K562 (cell line): Measurements from ENCODE around the gene TAAR9. TPM values are rescaled to one million over a fixed set of nuclear protein-coding genes. Genes with fewer than 3 reads are reported as not detected.
A peak's percentile ranks its signal among the peaks of the same experiment; 100 is the strongest.

Source experiments
- ARID1B ChIP-seq: fragments of 450-650 bp; IDR thresholded peaks from 2 replicates; pipeline ENCODE4 v1.6.1; 2016; ENCODE audit warnings: antibody characterized with exemption, mild to moderate bottlenecking, inconsistent platforms
- BDP1 ChIP-seq: IDR thresholded peaks from 3 replicates; pipeline ENCODE4 v1.6.1; 2011; ENCODE audit not compliant: insufficient read length, insufficient read depth
- CEBPG ChIP-seq, 3 experiments: fragments of 200-800 bp in 1 of 3; sonication (Bioruptor generic) in 1 of 3; sonication (generic) in 1 of 3; formaldehyde crosslinking in 1 of 3; IDR thresholded peaks in 2 of 3; conservative IDR thresholded peaks in 1 of 3; 2 replicates each; pipeline versions ENCODE4 v1.6.1 to v1.8.0; 2016 to 2022; ENCODE audit warnings: missing compliant biosample characterization in 2 of 3, missing genetic modification characterization in 2 of 3, mild to moderate bottlenecking in 1 of 3, missing genetic modification reagents in 1 of 3
- CHD2 ChIP-seq: IDR thresholded peaks from 2 replicates; pipeline ENCODE4 v1.6.1; 2011; ENCODE audit warnings: low read depth, low read length
- CREB3L1 ChIP-seq: fragments of 450-650 bp; IDR thresholded peaks from 2 replicates; pipeline ENCODE4 v1.6.1; 2014; ENCODE audit warnings: low read depth, mild to moderate bottlenecking, moderate library complexity, borderline replicate concordance
- CREB5 ChIP-seq: fragments of 250-450 bp; sonication (Bioruptor Pico); IDR thresholded peaks from 2 replicates; pipeline ENCODE4 v1.5.0; 2020; ENCODE audit warnings: mild to moderate bottlenecking
- DPF2 ChIP-seq: fragments of 450-650 bp; IDR thresholded peaks from 2 replicates; pipeline ENCODE4 v1.6.1; 2016
- GTF2F1 ChIP-seq: IDR thresholded peaks from 2 replicates; pipeline ENCODE4 v1.6.1; 2011; ENCODE audit warnings: low read depth, low read length, improper control_type of control experiment
- MCM2 ChIP-seq: fragments of 450-650 bp; IDR thresholded peaks from 2 replicates; pipeline ENCODE4 v1.6.1; 2017; ENCODE audit warnings: low read depth, mild to moderate bottlenecking
- NFATC3 ChIP-seq: fragments of 450-650 bp; IDR thresholded peaks from 2 replicates; pipeline ENCODE4 v1.6.1; 2017; ENCODE audit warnings: mild to moderate bottlenecking
- NFIX ChIP-seq: fragments of 250-450 bp; sonication (Bioruptor Pico); IDR thresholded peaks from 2 replicates; pipeline ENCODE4 v1.4.0; 2020; ENCODE audit warnings: low read depth, mild to moderate bottlenecking, moderate library complexity
- RUNX1 ChIP-seq: sonication (generic); IDR thresholded peaks from 2 replicates; pipeline ENCODE4 v1.6.1; 2016; ENCODE audit warnings: antibody characterized with exemption, low read depth
- SIN3B ChIP-seq: fragments of 450-650 bp; IDR thresholded peaks from 2 replicates; pipeline ENCODE4 v1.6.1; 2017; ENCODE audit warnings: low read depth, mild to moderate bottlenecking, moderate library complexity
- SMAD1 ChIP-seq: fragments of 150-350 bp; IDR thresholded peaks from 2 replicates; pipeline ENCODE4 v1.6.1; 2014; ENCODE audit warnings: low read length, low read depth; ENCODE audit not compliant: partially characterized antibody
- THRB ChIP-seq: fragments of 450-650 bp; formaldehyde crosslinking; conservative IDR thresholded peaks from 2 replicates; pipeline ENCODE4 v1.4.0; 2022; ENCODE audit warnings: mild to moderate bottlenecking, missing genetic modification characterization
- ZKSCAN3 ChIP-seq: fragments of 250-450 bp; sonication (Bioruptor Pico); IDR thresholded peaks from 2 replicates; pipeline ENCODE4 v1.4.0; 2020
- ZNF445 ChIP-seq: fragments of 250-450 bp; sonication (Bioruptor Pico); IDR thresholded peaks from 2 replicates; pipeline ENCODE4 v1.4.0; 2020; ENCODE audit warnings: low read depth, mild to moderate bottlenecking, moderate library complexity
- ZNF717 ChIP-seq: fragments of 250-450 bp; sonication (Bioruptor Pico); IDR thresholded peaks from 2 replicates; pipeline ENCODE4 v1.5.0; 2021
- polyA plus RNA-seq, 8 experiments: library from polyadenylated mRNA; depleted of rRNA in 4 of 8; stranded (reverse) in 5 of 8; unstranded in 3 of 8; fragments of >200 nt; fragmentation: Nextera tagmentation in 2 of 8; fragmentation: Illumina TruSeq in 1 of 8; extraction: Ambion mirVana in 2 of 8; extraction: Trizol in 1 of 8; gene quantifications; 2 replicates each; pipeline versions ENCODE4 v1.2.1 to v1.2.3, GENCODE V29; 2011 to 2014; ENCODE audit warnings: inconsistent platforms in 1 of 8, missing spikeins in 1 of 8
- total RNA-seq, 7 experiments: library from RNA; depleted of rRNA in 6 of 7; stranded (reverse); fragments of >200 nt in 6 of 7; fragmentation: Illumina TruSeq in 2 of 7; extraction: Trizol in 2 of 7; gene quantifications; 2 replicates each; pipeline versions ENCODE4 v1.2.1 to v1.2.3, GENCODE V29; 2011 to 2021; ENCODE audit warnings: low replicate concordance in 1 of 7
- TF ChIP-seq, protein P1 (sequence below): fragments of 250-450 bp; sonication (Bioruptor Pico); IDR thresholded peaks from 2 replicates; pipeline ENCODE4 v1.6.1; 2021; ENCODE audit warnings: mild to moderate bottlenecking
- TF ChIP-seq, protein P2 (sequence below): fragments of 250-450 bp; sonication (Bioruptor Pico); IDR thresholded peaks from 2 replicates; pipeline ENCODE4 v1.8.0; 2022; ENCODE audit warnings: inconsistent platforms

TAAR9 gene
- total and polyA plus RNA-seq, 9 of the 15 experiments (the other 6 are each of a cell fraction or from before 2014, with no cell fraction given), result not detected

DNA sequence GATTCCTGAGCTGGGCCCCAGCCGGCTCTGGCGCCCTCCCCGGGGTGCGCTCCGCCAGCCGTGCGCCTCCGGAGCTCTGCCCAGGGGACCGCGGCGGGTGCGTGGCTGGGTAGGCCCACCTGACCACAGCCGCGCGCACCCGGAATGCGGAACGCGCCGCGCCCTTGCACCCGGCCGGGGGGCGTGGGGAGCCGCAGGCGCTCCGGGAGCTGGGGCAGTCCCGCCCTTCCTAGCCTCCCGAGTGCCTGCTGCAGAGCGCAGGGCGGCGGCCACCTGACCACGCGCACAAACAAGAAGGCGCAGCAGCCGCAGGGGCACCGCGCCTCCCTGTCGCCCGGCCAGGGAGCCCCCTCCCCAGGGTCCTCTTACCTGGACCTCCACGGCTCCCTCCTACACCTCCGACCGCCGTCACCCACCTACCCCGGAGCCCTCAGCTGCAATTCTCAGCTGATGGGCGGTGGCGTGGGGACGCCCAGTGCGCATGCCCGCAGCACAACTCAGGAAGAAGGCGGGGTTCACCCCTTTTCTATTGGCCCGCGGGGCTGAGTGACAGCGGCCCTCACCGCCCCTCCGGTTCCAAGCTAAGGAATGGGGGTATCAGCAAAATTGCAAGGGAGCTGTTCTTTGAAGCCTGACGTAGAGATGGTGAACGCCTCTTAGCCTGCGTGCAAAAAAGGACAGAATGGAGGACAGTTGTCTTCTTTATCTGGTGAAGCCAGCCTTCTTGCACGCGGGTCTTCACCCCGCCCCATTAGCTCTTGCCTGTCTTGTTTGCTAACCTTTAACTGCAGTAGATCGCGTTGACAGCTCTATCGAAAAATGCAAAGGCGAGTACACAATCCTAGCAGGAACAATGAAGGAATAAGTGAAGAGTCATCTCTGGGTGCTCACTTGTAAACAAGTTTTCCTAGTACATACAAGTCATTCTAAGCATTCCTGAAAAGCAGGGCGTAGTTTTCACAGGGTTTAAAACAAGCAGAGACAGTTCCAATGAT, 25.1 kb upstream of the TAAR9 start, which contains the start of gene STX7 (continued):
- TF ChIP-seq GTF2F1 (no peak), SIN3B (peak; percentile 40; the same call in 1 of the 2 replicates), NFATC3 (no peak), ARID1B (peak; percentile 84), NFIX (CRISPR knock-in tag) (no peak), RUNX1 (no peak), CEBPG (CRISPR knock-in tag; IDR thresholded peaks at IDR 0.05) (no peak), CEBPG (tag; conservative IDR thresholded peaks at IDR 0.05 in 1 of 2, IDR thresholded peaks at IDR 0.05 in 1 of 2) (no peak), ZKSCAN3 (CRISPR knock-in tag) (no peak), THRB (CRISPR knock-in tag) (no peak), CREB5 (no peak), CREB3L1 (no peak), DPF2 (peak; percentile 77), CHD2 (0 out of 2 replicates have a peak, but pooled peaks have one; percentile 8), BDP1 (no peak), MCM2 (no peak), SMAD1 (no peak), ZNF445 (no peak), ZNF717 (CRISPR knock-in tag) (no peak)
- TF ChIP-seq, protein P1, sequence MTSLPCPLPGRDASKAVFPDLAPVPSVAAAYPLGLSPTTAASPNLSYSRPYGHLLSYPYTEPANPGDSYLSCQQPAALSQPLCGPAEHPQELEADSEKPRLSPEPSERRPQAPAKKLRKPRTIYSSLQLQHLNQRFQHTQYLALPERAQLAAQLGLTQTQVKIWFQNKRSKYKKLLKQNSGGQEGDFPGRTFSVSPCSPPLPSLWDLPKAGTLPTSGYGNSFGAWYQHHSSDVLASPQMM (CRISPR knock-in tag), result no peak
- TF ChIP-seq, protein P2, sequence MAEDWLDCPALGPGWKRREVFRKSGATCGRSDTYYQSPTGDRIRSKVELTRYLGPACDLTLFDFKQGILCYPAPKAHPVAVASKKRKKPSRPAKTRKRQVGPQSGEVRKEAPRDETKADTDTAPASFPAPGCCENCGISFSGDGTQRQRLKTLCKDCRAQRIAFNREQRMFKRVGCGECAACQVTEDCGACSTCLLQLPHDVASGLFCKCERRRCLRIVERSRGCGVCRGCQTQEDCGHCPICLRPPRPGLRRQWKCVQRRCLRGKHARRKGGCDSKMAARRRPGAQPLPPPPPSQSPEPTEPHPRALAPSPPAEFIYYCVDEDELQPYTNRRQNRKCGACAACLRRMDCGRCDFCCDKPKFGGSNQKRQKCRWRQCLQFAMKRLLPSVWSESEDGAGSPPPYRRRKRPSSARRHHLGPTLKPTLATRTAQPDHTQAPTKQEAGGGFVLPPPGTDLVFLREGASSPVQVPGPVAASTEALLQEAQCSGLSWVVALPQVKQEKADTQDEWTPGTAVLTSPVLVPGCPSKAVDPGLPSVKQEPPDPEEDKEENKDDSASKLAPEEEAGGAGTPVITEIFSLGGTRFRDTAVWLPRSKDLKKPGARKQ (CRISPR knock-in tag), result no peak
